BJ (cell line): ENCODE data around the gene DNM3. TPM values are rescaled to one million over a fixed set of nuclear protein-coding genes. Genes with fewer than 3 reads are reported as not detected.

Experiments
- CTCF ChIA-PET: fragments of 350-600 bp; formaldehyde crosslinking; extraction: SDS; loops from one replicate; lab custom pipeline; 2021; ENCODE audit warnings: antibody characterized with exemption, inconsistent platforms; lab: Yijun Ruan, JAX
- POLR2A ChIA-PET: fragments of 300-600 bp; sonication (Branson Sonifier 250); formaldehyde crosslinking; extraction: SDS; loops from one replicate; lab custom pipeline; 2021; ENCODE audit warnings: antibody characterized with exemption; lab: Charles Lee
- DNase-seq: peaks from one replicate; pipeline ENCODE4 v3.0.0-alpha.2; 2011; ENCODE audit warnings: low read depth
- H3K27me3 ChIP-seq: 2 replicates; pipeline ENCODE4 v1.6.0; 2011; ENCODE audit warnings: low read length; ENCODE audit not compliant: control insufficient read depth, insufficient read depth
- H3K36me3 ChIP-seq: 2 replicates; pipeline ENCODE4 v1.5.1; 2011; ENCODE audit warnings: low read length; ENCODE audit not compliant: control insufficient read depth, insufficient read depth
- H3K4me3 ChIP-seq: 2 replicates; pipeline ENCODE4 v1.5.1; 2011; ENCODE audit warnings: low read depth, mild to moderate bottlenecking, control low read depth, low read length
- polyA plus RNA-seq: library from polyadenylated mRNA; depleted of rRNA; stranded (reverse); fragments of >200 nt; gene quantifications from 2 replicates; pipeline ENCODE4 v1.2.3, GENCODE V29; 2011
- TF ChIP-seq, protein P1 (sequence below): IDR thresholded peaks from 2 replicates; pipeline ENCODE4 v1.5.1; 2011; ENCODE audit warnings: low read depth, mild to moderate bottlenecking, control low read depth, inconsistent platforms, low read length, moderate library complexity; ENCODE audit not compliant: insufficient read depth

The DNM3 gene
- polyA plus RNA-seq, 1 experiment, result 0.26 TPM

DNA sequence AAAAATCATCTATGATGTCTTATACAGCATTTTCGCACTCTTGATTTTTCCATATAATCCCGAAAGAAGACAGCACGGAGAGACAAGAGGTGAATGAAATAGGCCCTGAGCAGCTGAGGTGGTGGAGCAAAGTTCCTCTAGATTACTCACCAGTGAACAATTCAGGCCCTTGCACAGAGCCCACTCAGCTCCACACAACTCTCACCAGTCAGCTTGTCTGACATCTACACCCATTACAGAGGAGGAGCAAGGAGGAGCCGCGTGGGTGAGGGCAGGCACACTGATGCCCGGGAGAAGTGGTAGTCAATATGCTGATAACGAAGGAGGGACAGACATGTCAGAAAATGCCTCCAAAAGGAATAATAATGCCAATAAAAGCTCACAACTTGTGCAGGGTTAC is 59.9 kb downstream of the DNM3 start:
- ChIA-PET POLR2A (no interaction called here), CTCF (interaction anchor here (0.5 kb wide), 1 partner anchor 31 kb away, joined by 3 read pairs; no protein-coding TSS in a partner anchor)
- Histone ChIP-seq H3K36me3 (no peaks in the 10 kb centered on the region), H3K4me3 (no peak overlapping the region), H3K27me3 (no peaks in the 10 kb centered on the region)
- TF ChIP-seq, protein P1, sequence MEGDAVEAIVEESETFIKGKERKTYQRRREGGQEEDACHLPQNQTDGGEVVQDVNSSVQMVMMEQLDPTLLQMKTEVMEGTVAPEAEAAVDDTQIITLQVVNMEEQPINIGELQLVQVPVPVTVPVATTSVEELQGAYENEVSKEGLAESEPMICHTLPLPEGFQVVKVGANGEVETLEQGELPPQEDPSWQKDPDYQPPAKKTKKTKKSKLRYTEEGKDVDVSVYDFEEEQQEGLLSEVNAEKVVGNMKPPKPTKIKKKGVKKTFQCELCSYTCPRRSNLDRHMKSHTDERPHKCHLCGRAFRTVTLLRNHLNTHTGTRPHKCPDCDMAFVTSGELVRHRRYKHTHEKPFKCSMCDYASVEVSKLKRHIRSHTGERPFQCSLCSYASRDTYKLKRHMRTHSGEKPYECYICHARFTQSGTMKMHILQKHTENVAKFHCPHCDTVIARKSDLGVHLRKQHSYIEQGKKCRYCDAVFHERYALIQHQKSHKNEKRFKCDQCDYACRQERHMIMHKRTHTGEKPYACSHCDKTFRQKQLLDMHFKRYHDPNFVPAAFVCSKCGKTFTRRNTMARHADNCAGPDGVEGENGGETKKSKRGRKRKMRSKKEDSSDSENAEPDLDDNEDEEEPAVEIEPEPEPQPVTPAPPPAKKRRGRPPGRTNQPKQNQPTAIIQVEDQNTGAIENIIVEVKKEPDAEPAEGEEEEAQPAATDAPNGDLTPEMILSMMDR, result no peak
- no peak for DNase-seq

DNA sequence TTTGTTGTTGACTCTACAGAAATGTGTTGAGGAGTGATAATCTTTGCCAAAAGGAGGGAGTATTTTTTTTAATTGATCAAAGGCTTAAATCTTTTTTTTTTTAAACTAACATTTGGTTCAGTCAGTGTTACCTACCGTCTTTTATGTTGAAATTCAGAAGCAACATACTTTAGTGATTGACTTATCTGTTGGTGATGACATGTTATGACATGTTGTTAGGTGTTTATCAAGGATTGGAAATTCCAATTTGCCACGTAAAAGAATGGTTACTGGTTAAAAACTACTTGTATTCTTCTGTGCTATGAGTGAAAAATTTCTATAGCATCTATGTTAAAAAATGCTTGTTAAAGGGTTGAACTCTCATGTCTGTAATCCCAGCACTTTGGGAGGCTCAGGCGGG is 61.2 kb downstream of the DNM3 start:
- POLR2A ChIA-PET, result no interaction called here
- DNase-seq, result no peak
- TF ChIP-seq, protein P1, result no peak
- Histone ChIP-seq H3K27me3 (no peaks in the 10 kb centered on the region), H3K36me3 (no peaks in the 10 kb centered on the region), H3K4me3 (no peak overlapping the region)
- CTCF ChIA-PET, result no interaction called here

DNA sequence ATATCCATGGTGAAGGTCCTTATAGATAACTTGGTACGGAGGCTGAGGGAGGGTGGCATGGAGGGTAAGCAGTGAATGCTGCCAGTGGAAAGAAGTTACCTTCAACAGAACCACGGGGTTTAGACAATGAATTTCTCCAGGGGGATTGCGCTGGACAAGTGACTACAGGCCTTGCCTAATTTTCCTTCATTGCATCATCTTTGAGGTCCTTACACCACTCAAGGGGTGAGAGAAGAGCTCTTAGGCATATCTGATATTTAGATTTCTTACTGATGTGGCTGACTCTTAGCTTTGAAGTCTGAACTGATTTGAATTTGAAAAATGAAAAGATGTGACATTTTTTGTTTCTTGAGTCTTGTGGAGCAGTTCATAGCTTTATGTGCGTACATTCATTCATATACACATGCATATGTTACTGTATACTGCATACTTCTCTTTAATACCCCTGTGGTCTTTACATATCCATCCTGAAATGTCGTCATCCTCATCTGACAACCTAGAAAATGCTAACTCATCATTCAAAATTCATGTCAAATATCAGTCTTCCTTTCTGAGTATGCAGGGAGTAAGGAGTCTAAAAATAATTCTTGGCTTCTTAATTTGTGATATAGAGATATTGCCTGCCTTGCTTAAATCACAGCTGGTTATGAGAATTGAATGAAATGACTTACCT is 63.6 kb downstream of the DNM3 start:
- Histone ChIP-seq H3K36me3 (no peaks in the 10 kb centered on the region), H3K4me3 (no peak overlapping the region), H3K27me3 (no peaks in the 10 kb centered on the region)
- DNase-seq, result no peak
- CTCF ChIA-PET, result no interaction called here
- TF ChIP-seq, protein P1, result no peak
- POLR2A ChIA-PET, result no interaction called here

DNA sequence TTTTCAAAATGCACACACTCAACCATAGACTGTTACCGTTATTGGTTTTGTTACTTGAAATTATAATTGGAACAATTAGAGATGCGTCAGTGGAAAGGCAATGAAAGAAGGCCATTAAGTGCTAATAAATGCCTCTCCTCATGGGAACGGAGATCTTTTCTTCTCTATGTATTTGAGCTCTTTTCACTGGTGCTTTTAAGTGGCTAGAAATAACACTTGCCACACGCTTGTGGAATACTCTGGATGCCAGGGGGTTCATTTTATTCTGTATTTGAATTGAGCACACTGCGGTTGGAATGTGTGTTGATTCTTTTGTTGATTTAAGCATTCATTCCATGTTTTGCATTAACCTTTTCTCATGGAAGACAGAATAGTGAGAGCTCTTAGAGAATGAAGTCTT is 68.4 kb downstream of the DNM3 start:
- TF ChIP-seq, protein P1, result no peak
- Histone ChIP-seq H3K27me3 (no peaks in the 10 kb centered on the region), H3K4me3 (no peak overlapping the region), H3K36me3 (no peaks in the 10 kb centered on the region)
- CTCF ChIA-PET, result interaction anchor here (0.7 to 1.5 kb wide), 3 partner anchors 10 to 109 kb away, joined by 3 to 4 read pairs (median 3); no protein-coding TSS in a partner anchor
- POLR2A ChIA-PET, result no interaction called here
- no peak for DNase-seq

DNA sequence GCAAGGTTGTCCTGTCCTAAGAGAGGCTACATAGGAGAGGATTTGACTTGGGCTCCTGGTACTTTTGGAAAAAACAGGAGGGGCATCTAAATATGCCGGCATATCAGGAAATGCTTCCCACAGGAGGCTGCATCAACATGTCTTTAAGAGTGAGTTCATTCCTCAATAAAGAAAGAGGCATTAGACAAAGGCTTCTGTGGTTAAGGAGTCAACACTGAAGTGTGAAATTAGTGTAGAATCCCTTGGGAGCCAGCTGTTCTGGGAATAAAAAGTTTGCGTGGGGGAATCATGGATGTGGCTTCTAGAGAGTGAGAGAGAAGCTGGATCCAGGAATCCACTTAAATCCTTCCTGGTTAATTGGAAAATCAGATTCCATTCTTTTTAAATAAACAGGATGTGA is 69.5 kb downstream of the DNM3 start:
- no peak overlapping the region for H3K4me3 ChIP-seq
- ChIA-PET CTCF (interaction anchor here (1.5 kb wide), 1 partner anchor 110 kb away, joined by 3 read pairs; no protein-coding TSS in a partner anchor), POLR2A (no interaction called here)
- TF ChIP-seq, protein P1, result no peak
- DNase-seq, result no peak
- no peaks in the 10 kb centered on the region for H3K27me3 ChIP-seq
- no peaks in the 10 kb centered on the region for H3K36me3 ChIP-seq
